C4-2B (cell line): Measurements from ENCODE around the gene TSSK2.

Experiments used
- H3K27ac ChIP-seq: fragments of 450-650 bp; 2 replicates; pipeline ENCODE4 v1.5.1; 2017
- ZFX ChIP-seq: fragments of 450-650 bp; IDR thresholded peaks from 2 replicates; pipeline ENCODE4 v1.6.1; 2017
- TF ChIP-seq, protein P1 (sequence below): fragments of 450-650 bp; conservative IDR thresholded peaks from 2 replicates; pipeline ENCODE4 v1.5.1; 2017; ENCODE audit warnings: mild to moderate bottlenecking

TSSK2 gene

DNA sequence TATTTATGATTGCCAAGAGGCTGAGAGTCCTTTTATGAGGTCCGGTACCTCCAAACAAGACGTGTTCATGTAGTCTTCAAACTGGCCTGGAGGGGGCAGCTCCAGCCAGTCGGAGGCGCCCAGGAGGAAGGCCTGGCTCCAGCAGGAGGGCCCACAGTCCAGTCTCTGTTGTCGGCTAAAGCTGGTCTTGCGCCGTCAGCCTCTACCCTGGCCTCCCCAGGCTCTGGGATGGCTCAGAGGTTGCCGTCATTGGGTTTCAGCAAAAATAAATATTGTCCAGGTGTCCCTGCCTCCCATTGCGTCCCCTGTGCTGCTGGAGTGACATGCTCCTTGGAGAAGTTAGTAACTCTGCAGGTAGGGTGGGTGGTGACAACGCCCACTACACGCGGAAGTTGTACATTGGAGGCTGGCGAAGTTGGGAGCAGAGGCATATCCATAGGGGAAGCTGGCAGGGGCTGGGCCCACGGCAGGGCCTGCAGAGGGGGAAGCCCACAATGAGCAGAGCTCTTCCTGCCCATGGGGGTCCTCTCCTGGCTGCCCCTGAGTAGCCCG lies 48.5 kb downstream of the TSSK2 start:
- H3K27ac ChIP-seq: peak overlapping the region; percentile 91
- TF ChIP-seq ZFX: no peak
- TF ChIP-seq, protein P1, sequence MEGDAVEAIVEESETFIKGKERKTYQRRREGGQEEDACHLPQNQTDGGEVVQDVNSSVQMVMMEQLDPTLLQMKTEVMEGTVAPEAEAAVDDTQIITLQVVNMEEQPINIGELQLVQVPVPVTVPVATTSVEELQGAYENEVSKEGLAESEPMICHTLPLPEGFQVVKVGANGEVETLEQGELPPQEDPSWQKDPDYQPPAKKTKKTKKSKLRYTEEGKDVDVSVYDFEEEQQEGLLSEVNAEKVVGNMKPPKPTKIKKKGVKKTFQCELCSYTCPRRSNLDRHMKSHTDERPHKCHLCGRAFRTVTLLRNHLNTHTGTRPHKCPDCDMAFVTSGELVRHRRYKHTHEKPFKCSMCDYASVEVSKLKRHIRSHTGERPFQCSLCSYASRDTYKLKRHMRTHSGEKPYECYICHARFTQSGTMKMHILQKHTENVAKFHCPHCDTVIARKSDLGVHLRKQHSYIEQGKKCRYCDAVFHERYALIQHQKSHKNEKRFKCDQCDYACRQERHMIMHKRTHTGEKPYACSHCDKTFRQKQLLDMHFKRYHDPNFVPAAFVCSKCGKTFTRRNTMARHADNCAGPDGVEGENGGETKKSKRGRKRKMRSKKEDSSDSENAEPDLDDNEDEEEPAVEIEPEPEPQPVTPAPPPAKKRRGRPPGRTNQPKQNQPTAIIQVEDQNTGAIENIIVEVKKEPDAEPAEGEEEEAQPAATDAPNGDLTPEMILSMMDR: peak; percentile 91

DNA sequence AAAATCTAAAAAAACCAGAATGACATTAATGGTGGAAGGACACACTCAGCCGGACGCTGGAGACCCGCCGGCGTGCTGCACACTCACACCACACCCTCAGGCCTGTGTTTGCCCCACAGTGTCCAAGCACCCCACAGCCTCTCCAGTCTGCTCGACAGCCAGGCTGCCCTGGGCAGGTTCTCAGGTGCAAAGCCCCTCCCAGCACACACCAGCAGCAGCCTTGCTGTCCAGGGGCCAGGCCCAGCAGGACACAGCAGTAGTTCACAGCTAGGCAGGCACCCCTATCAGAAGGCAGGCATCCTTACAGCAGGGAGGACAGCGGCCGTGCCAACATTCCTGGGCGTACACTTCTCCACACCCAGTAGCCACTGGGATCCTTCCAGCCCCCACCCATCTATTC lies 49.1 kb downstream of the TSSK2 start:
- peak overlapping the region; percentile 91; the same call in 1 of the 2 replicates for H3K27ac ChIP-seq
- TF ChIP-seq ZFX: no peak
- TF ChIP-seq, protein P1: no peak

DNA sequence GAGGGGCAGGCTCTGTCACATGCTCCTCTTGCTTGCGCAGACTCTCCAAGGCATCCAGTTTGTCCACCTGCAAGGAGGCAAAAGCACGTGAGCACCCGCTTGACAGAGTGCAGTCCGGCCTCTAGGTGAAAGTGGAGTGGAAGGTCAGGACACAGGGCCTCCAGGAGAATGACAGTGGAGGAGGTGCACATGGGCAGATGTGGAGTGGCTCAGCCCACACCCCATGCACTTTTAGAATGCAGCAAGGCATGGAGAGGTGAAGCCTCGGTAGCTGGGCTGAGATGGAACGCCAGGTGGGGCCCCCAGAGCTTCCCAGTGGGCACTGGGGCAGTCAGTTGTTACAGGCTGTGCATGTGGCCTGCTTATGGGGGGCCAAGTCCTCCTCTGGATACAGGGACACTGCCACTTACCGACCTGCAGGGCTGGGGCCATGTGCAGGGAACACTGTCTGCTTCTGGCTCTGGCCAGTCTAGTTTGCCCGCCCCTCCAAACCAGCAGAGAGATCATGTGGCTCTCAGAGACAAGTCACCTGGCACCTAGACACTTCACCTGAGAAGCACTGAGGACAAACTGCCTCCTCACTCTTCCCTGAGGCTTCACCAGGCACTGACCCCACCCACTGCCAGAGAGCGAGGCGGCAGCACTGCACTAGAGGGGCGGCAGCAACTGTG lies 49.8 kb downstream of the TSSK2 start:
- no peak for TF ChIP-seq ZFX
- TF ChIP-seq, protein P1: no peak
- no peak overlapping the region for H3K27ac ChIP-seq

DNA sequence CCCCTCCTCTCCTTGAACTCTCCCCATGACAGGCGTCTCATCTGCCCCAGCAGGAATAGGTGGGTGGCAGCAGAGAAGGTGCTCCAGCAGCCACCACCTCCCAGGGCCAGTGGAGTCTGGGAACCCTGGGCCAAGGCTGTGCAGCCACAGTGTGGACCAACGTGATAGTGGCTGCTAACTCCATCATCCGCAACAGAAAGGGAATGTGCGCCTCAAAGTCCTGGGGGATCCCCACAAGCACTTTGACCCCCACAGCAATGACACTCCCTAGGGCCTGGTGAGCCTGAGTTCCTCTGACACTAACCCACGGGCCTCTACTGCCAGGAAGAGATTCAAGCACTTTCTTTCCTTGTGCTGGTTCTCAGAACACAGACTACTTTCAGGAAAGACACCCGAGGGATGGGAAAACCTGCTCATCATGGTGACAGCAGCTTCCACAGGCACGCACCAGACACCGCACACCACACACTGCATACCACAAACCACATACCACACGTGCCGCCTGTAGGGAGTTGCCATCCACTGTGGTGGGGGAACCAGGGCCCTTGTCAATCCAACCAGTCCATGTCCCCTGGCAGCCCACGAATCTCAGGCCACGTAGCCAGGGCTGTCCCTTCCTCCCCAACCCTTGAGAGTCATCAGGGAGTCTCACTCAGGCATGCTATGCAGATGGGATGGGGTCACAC lies 50.8 kb downstream of the TSSK2 start:
- no peak overlapping the region for H3K27ac ChIP-seq
- TF ChIP-seq ZFX: no peak
- TF ChIP-seq, protein P1: no peak
